ENCODE data around the gene PDCD7.

GRCh38 chr15:65069179-65069578 is 64.4 kb downstream of the PDCD7 start:
- no peak for TF ChIP-seq CTCF (IDR thresholded peaks at IDR 0.05)
- TF ChIP-seq POLR2A (IDR thresholded peaks at IDR 0.05), result no peak

All from Peyer's patch (tissue), 4 donors.